Activated T-helper 1 cell treated with anti-CD3 and anti-CD28 coated beads, Interleukin-12 subunit alpha, Interleukin-12 subunit beta, Interleukin-2, Interleukin-4 antibody, amounts not matched to agents 30 ng/mL and 10 ng/mL and 1 ng/mL, durations not matched to agents 14 hours and 24 hours and 36 hours (primary cell): ENCODE results near the gene NHP2. TPM values are rescaled to one million over a fixed set of nuclear protein-coding genes. Genes with fewer than 3 reads are reported as not detected.

ENCODE experiments used
- DNase-seq: peaks from one replicate; pipeline ENCODE4 v3.0.0; 2021; ENCODE audit warnings: low spot score
- H3K27ac Mint-ChIP-seq: one replicate; pipeline ENCODE4 v1.8.0; 2021; ENCODE audit warnings: mild to moderate bottlenecking, mixed read lengths
- H3K27me3 Mint-ChIP-seq: one replicate; pipeline ENCODE4 v1.8.0; 2022; ENCODE audit warnings: mild to moderate bottlenecking, moderate library complexity, mixed read lengths; ENCODE audit not compliant: insufficient read depth
- H3K36me3 Mint-ChIP-seq: one replicate; pipeline ENCODE4 v1.8.0; 2021; ENCODE audit warnings: low read depth, mixed read lengths
- H3K4me1 Mint-ChIP-seq: one replicate; pipeline ENCODE4 v1.8.0; 2021; ENCODE audit warnings: low read depth, mixed read lengths
- H3K4me3 Mint-ChIP-seq: one replicate; pipeline ENCODE4 v1.8.0; 2021; ENCODE audit warnings: mild to moderate bottlenecking, moderate library complexity, mixed read lengths
- H3K9me3 Mint-ChIP-seq: one replicate; pipeline ENCODE4 v1.8.0; 2021; ENCODE audit warnings: mixed read lengths
- intact Hi-C: fragments of 100-400 bp; cut with micrococcal nuclease; formaldehyde crosslinking; loops from one replicate; pipeline ENCODE4 v1.15.1; 2024
- total RNA-seq: library from RNA; stranded (reverse); gene quantifications from 2 replicates; pipeline ENCODE4 v1.2.3, GENCODE V29; 2022

Gene NHP2
- total RNA-seq, 1 donor from 2014 or later: 265 TPM

DNA sequence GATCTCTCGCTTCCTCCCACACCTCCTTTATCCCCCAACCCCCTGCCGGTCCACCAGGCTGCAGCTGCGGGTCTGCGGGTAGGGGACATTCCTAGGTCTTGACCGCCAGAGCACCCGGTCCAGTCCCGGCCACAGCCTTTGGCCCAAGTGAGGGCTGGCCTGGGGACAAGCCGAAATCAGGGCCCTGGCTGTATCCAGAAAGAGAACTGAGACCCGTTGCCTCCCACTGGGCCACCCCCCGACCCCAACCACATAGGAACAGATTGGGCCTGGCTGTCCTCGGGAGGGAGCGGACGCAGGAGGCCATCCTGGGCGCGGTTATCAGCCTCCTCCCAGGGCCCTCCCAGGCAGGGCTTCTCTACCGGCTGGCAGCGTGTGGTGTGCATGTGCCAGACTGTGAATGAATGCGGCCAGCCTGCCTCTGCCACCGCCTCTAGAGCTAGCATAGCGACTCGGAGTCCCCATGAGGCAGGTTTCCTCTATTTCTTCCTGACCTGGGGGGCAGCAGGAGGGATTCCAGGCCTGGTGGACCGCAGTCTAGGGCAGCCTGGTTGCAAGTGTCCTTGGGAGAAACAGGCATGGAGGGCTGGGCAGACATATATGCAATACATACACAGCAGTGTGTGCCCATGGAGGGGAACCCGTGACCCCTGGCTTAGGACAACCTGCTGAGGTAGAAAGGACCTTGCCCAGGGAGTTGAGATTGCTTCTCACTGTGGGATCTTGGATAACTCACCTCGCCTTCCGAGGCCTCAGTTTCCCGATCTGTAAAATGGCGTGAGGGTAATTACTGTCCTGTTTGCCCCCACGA, 39.2 kb downstream of the NHP2 start:
- peaks cover 5% of the 10 kb centered on the region for H3K9me3 Mint-ChIP-seq
- H3K27ac Mint-ChIP-seq: peak overlapping the region; percentile 76
- peaks cover 38% of the 10 kb centered on the region for H3K27me3 Mint-ChIP-seq
- no peak for DNase-seq
- H3K36me3 Mint-ChIP-seq: no peaks in the 10 kb centered on the region
- peak overlapping the region; percentile 89 for H3K4me3 Mint-ChIP-seq
- H3K4me1 Mint-ChIP-seq: peaks cover 37% of the 10 kb centered on the region
- intact Hi-C loops: no loop called here

- H3K36me3 Mint-ChIP-seq: no peaks in the 10 kb centered on the region
- intact Hi-C loops: loop anchor here (1.0 to 2.0 kb wide), 3 partner anchors 16 to 39 kb away; partner anchors contain the start of gene NHP2
- peaks cover 39% of the 10 kb centered on the region for H3K27me3 Mint-ChIP-seq
- peaks cover 5% of the 10 kb centered on the region for H3K9me3 Mint-ChIP-seq
- H3K27ac Mint-ChIP-seq: peak overlapping the region; percentile 76
- H3K4me3 Mint-ChIP-seq: peak overlapping the region; percentile 89
- H3K4me1 Mint-ChIP-seq: peaks cover 37% of the 10 kb centered on the region
- no peak for DNase-seq
Measured at GRCh38 chr5:178113841-178114324, 39.8 kb downstream of the NHP2 start.

GRCh38 chr5:178113141-178113787, 40.4 kb downstream of the NHP2 start, which contains the start of gene N4BP3:
N4BP3 (plus strand) TSS chr5:178113532; CDS start chr5:178119584, 6,052 bp downstream.
- Mint-ChIP-seq H3K36me3 (no peaks in the 10 kb centered on the region), H3K4me1 (peaks cover 37% of the 10 kb centered on the region), H3K9me3 (peaks cover 5% of the 10 kb centered on the region), H3K27ac (peak within 1 kb of the TSS; percentile 92), H3K4me3 (peak within 1 kb of the TSS; percentile 89), H3K27me3 (peaks cover 38% of the 10 kb centered on the region)
- intact Hi-C loops: loop anchor here (1.0 to 2.0 kb wide), 3 partner anchors 17 to 40 kb away; partner anchors contain the start of gene NHP2
- peak; percentile 83 for DNase-seq

DNA sequence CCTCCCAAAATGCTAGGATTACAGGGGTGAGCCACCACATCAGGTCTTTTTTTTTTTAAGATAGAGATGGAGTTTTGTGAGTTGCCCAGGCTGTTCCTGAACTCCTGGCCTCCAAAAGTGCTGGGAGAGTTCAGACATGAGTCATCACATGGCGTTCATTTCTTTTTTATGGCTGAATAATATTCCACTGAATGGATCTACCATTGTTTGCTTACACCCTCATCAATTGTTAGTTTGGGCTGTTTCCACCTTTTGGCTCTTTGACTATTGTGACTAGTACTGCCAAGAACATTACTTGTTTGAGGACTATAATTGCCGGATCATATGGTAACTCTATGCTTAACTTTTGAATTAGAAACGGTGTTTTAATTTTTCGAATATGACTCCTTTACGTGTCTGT, 41.1 kb downstream of the NHP2 start:
- H3K9me3 Mint-ChIP-seq: peaks cover 5% of the 10 kb centered on the region
- H3K36me3 Mint-ChIP-seq: no peaks in the 10 kb centered on the region
- H3K4me3 Mint-ChIP-seq: peak overlapping the region; percentile 88
- H3K27ac Mint-ChIP-seq: peak overlapping the region; percentile 92
- peaks cover 37% of the 10 kb centered on the region for H3K4me1 Mint-ChIP-seq
- intact Hi-C loops: loop anchor here (2.0 kb wide), 1 partner anchor 36 kb away; no protein-coding TSS in a partner anchor
- peaks cover 38% of the 10 kb centered on the region for H3K27me3 Mint-ChIP-seq
- DNase-seq: no peak

- Mint-ChIP-seq H3K4me3 (no peak overlapping the region), H3K36me3 (no peaks in the 10 kb centered on the region)
- intact Hi-C loops: loop anchor here (2.0 kb wide), 1 partner anchor 35 kb away; no protein-coding TSS in a partner anchor
Measured at GRCh38 chr5:178111925-178112324, 41.8 kb downstream of the NHP2 start.

DNA sequence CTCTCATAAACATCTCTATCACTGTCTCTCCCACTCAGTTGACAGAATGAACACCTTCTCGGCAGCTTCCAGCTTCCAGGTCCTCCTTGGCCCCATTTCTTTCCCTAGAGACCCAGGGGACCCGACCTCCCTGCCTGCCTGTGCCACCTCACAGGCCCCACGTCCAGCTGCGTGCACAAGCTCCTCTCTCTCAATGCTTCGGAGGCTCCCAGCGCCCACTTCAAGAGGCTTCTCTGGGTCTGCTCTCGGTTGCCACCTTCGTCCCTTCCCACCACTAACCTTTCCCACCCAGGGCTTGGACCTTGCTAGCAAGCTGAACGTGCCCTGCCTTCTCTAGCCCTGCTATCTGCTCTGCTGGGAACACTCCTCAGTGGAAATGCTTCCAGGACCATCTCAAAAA, 43.2 kb downstream of the NHP2 start:
- H3K4me1 Mint-ChIP-seq: peaks cover 20% of the 10 kb centered on the region
- no peaks in the 10 kb centered on the region for H3K36me3 Mint-ChIP-seq
- intact Hi-C loops: no loop called here
- H3K9me3 Mint-ChIP-seq: peaks cover 5% of the 10 kb centered on the region
- DNase-seq: no peak
- no peak overlapping the region for H3K4me3 Mint-ChIP-seq
- peaks cover 28% of the 10 kb centered on the region for H3K27me3 Mint-ChIP-seq
- H3K27ac Mint-ChIP-seq: no peak overlapping the region

More at GRCh38 chr5:178111925-178112324, 41.8 kb downstream of the NHP2 start:
- no peak for DNase-seq
- Mint-ChIP-seq H3K27ac (no peak overlapping the region), H3K9me3 (peaks cover 5% of the 10 kb centered on the region), H3K27me3 (peaks cover 36% of the 10 kb centered on the region), H3K4me1 (peaks cover 34% of the 10 kb centered on the region)

GRCh38 chr5:178108966-178109365, 44.7 kb downstream of the NHP2 start:
- Mint-ChIP-seq H3K4me1 (peaks cover 5% of the 10 kb centered on the region), H3K9me3 (peaks cover 5% of the 10 kb centered on the region), H3K27me3 (peaks cover 19% of the 10 kb centered on the region), H3K36me3 (no peaks in the 10 kb centered on the region), H3K27ac (no peak overlapping the region), H3K4me3 (no peak overlapping the region)
- DNase-seq: no peak
- intact Hi-C loops: no loop called here

GRCh38 chr5:178108446-178108845, 45.2 kb downstream of the NHP2 start:
- intact Hi-C loops: no loop called here
- Mint-ChIP-seq H3K27ac (no peak overlapping the region), H3K36me3 (no peaks in the 10 kb centered on the region), H3K9me3 (peaks cover 5% of the 10 kb centered on the region), H3K4me1 (peaks cover 5% of the 10 kb centered on the region), H3K27me3 (peaks cover 22% of the 10 kb centered on the region), H3K4me3 (no peak overlapping the region)
- DNase-seq: no peak

- Mint-ChIP-seq H3K36me3 (no peaks in the 10 kb centered on the region), H3K4me1 (peaks cover 3% of the 10 kb centered on the region), H3K4me3 (no peak overlapping the region), H3K27ac (no peak overlapping the region), H3K9me3 (peaks cover 3% of the 10 kb centered on the region), H3K27me3 (peaks cover 20% of the 10 kb centered on the region)
- DNase-seq: no peak
- intact Hi-C loops: no loop called here
Measured at GRCh38 chr5:178107756-178108310, 45.9 kb downstream of the NHP2 start.

GRCh38 chr5:178106556-178107239, 47.0 kb downstream of the NHP2 start:
- DNase-seq: no peak
- Mint-ChIP-seq H3K9me3 (no peaks in the 10 kb centered on the region), H3K27me3 (peaks cover 16% of the 10 kb centered on the region), H3K36me3 (no peaks in the 10 kb centered on the region), H3K4me1 (no peaks in the 10 kb centered on the region), H3K27ac (no peak overlapping the region), H3K4me3 (no peak overlapping the region)
- intact Hi-C loops: no loop called here

GRCh38 chr5:178106086-178106485, 47.6 kb downstream of the NHP2 start:
- Mint-ChIP-seq H3K36me3 (no peaks in the 10 kb centered on the region), H3K4me3 (no peak overlapping the region), H3K4me1 (no peaks in the 10 kb centered on the region), H3K27me3 (peaks cover 16% of the 10 kb centered on the region), H3K27ac (no peak overlapping the region), H3K9me3 (no peaks in the 10 kb centered on the region)
- DNase-seq: no peak
- intact Hi-C loops: no loop called here

DNA sequence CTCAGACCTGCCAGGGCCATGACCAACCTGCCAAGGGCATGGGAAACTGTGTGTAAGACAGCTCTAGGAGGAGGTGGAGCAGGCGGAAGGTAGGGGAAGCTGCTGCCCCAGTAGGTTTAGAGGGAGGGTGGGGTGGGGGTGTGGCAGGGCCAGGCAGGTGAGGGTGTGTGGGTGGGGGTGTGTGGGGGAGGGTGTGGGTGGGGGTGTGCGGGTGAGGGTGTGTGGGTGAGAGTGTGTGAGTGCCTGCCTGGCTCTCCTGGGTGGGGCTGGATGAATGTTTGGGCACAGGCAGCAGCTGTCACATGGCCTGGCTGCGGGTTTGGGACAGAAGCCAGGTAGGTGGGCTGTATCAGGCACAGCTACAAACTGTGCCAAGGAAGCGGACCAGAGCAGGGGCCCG, 49.2 kb downstream of the NHP2 start:
- Mint-ChIP-seq H3K36me3 (no peaks in the 10 kb centered on the region), H3K27me3 (peaks cover 7% of the 10 kb centered on the region), H3K9me3 (no peaks in the 10 kb centered on the region), H3K27ac (no peak overlapping the region), H3K4me3 (no peak overlapping the region), H3K4me1 (no peaks in the 10 kb centered on the region)
- intact Hi-C loops: no loop called here
- DNase-seq: no peak
